DMS 273 (cell line): ENCODE results near the gene PCDHGC3.
A peak's percentile ranks its signal among the peaks of the same experiment; 100 is the strongest.

ENCODE experiments used
- DNase-seq: peaks from one replicate; lab custom pipeline; 2025; ENCODE audit not compliant: unreplicated experiment; lab: John Stamatoyannopoulos, UW

The PCDHGC3 gene

GRCh38 chr5:141484641-141485311 is 9.0 kb downstream of the PCDHGC3 start, which contains the start of gene PCDHGC4:
TSS of gene PCDHGC4 (plus strand) at chr5:141485030. CDS start at chr5:141485174, 144 bp downstream.
- no peak for DNase-seq

DNA sequence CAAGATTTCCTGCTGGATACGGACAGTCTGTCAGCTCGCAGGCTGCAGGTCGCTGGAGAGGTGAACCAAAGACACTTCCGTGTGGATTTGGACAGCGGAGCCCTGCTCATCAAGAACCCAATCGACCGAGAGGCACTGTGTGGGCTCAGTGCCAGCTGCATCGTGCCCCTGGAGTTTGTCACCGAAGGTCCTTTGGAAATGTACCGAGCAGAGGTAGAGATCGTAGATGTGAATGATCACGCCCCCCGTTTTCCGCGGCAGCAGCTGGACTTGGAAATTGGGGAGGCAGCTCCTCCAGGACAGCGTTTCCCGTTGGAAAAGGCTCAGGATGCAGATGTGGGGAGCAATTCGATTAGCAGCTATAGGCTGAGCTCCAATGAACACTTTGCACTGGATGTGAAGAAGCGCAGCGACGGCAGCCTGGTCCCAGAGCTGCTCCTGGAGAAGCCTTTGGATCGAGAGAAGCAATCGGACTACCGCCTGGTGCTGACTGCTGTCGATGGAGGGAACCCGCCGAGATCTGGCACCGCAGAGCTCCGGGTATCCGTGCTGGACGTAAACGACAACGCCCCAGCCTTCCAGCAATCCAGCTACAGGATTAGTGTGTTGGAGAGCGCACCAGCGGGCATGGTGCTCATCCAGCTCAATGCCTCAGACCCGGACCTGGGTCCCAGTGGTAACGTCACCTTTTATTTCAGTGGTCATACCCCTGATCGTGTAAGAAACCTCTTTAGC is 9.7 kb downstream of the PCDHGC3 start:
- DNase-seq: no peak

GRCh38 chr5:141486091-141486490 is 10.3 kb downstream of the PCDHGC3 start:
- DNase-seq: no peak

GRCh38 chr5:141487131-141487530 is 11.4 kb downstream of the PCDHGC3 start:
- DNase-seq: no peak

DNA sequence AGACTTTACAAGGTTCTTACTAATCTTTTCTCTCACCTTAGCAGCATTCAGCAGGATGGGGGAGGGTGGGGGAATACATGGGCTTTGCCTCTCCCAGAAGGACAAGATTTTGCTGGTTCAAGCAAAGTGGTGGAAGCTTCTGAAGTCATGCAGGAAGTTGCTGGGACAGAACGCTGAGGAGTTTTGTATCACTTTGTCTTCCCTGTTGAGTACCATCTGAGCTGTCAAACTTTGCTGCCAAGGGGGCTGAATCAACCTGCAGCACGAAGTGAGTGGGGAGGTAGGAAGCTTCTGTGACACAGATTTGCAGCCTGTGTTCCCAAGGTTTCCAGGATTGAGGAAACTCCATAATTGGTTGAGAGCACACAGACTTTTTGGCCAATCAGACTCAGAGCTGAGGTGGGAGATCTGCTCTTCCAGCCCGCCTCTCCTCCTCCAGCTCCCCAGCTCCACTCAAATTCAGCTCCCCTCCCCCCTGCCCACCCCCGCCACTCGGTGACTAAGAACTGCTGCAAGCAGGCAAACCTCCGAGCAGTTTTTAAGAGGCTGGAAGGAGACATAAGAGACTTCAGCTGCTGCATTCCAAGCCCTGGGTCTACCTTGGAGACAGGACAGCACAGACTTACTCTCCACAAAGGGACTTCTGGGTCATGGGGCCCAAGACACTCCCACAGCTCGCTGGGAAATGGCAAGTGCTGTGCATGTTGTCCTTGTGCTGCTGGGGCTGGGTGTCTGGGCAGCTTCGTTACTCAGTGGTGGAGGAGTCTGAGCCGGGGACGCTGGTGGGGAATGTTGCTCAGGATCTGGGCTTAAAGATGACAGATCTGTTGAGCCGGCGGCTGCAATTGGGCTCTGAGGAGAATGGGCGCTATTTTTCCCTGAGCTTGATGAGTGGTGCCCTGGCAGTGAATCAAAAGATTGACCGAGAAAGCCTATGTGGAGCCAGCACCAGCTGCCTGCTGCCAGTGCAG is 13.1 kb downstream of the PCDHGC3 start, which contains the start of gene PCDHGC5:
Gene PCDHGC5, plus strand, starts transcription at position 491 of the 971 bp plus-strand sequence. Its CDS starts 160 bp downstream, at position 651.
- peak; percentile 46 for DNase-seq

DNA sequence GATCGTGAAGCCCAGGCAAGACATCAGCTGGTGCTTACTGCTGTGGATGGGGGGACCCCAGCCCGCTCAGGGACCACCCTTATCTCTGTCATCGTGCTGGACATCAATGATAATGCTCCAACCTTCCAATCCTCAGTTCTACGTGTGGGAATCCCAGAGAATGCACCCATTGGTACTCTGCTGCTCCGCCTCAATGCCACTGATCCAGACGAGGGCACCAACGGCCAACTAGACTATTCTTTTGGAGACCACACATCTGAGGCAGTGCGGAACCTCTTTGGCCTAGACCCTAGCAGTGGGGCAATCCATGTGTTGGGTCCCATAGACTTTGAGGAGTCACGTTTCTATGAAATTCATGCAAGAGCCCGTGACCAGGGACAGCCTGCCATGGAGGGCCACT is 14.1 kb downstream of the PCDHGC3 start:
- DNase-seq: no peak

GRCh38 chr5:141490271-141490670 is 14.5 kb downstream of the PCDHGC3 start:
- DNase-seq: no peak

DNA sequence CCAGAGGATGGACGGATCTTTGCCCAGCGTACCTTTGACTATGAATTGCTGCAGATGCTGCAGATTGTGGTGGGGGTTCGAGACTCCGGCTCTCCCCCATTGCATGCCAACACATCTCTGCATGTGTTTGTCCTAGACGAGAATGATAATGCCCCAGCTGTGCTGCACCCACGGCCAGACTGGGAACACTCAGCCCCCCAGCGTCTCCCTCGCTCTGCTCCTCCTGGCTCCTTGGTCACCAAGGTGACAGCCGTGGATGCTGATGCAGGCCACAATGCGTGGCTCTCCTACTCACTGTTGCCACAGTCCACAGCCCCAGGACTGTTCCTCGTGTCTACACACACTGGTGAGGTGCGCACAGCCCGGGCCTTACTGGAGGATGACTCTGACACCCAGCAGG is 15.0 kb downstream of the PCDHGC3 start:
- DNase-seq: no peak

- DNase-seq: no peak
Observed at GRCh38 chr5:141491323-141492167, 15.8 kb downstream of the PCDHGC3 start.

DNA sequence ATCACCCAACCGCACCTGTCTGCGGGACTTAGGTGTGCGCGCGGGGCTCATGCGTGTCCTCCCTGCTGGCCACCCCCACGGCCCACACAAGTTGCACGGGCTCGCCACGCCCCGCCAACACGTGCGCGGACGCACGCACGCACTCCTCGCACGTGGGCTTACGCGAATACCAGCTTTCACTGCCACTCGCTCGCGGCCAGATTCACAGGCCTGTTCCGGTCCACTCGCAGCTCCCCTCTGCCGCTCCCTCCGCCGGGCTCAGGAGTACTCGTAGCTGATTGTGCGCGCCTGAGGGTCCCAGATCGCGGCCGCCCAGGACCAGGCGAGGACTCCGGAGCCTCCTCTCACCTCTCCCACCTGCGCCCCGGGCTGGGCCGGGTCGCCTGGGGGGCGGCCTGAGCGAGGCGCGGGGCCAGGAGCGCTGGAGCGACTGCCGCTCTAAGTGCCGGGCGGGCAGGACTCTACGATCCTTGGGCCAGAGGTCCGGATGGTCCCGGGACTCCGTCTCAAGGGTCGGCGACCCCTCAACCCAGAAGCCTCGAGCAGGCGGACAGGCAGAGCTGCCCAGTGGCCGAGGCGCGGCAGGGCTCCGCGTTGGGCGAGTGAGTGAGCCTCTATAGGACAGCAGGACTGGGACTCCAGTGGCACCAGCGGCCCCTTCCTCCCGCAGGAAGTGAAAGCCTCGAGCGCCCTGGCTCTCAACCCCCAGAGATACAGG is 16.6 kb downstream of the PCDHGC3 start:
- no peak for DNase-seq

DNA sequence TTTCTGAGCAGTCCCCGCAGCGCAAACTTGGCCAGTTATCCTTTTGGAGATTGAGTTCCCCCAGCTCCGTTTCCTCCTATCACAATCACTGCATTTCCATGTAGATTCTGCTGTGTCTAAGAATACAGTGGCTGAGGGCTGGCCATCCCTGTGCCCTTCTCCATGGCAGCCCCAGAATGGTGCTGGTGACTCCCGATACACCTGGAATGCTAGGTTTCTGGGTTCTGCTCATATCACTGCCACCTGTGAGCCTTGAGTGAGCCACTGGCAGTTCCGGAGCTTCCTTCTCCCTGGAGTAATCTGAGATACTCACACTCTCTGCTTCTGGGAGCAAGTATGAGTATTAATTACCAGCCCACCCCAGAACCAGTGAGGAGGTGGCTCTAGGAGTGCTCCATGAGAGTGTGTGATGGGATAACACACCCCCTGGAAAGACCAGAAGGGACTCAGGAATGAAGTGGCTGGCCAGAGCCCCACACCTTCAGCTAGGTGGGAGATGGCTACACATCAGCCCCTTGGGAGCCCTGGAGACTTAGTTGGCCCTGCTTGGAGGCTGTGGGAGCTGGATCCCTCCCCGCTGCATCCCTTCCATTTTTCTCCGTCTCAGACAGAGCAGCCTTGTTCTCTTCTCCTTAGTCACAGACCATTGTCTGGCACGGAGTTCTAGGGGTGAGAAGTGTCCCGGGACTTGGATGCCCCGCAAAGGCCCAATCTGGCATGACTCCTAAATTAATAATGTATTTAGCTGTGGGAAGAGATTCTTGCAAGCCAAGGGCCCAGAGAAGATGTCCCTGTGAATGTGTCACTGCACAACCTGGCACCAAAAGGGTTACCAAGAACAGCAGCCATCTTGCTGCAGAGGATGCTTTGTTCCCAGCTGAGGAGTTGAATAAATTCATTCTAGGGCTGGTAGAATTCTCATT is 18.0 kb downstream of the PCDHGC3 start:
- DNase-seq: no peak

- DNase-seq: no peak
Observed at GRCh38 chr5:141494761-141495452, 19.1 kb downstream of the PCDHGC3 start.

- DNase-seq: no peak
Observed at GRCh38 chr5:141495453-141495811, 19.7 kb downstream of the PCDHGC3 start.

GRCh38 chr5:141496038-141496437 is 20.3 kb downstream of the PCDHGC3 start:
- DNase-seq: peak; percentile 60

DNA sequence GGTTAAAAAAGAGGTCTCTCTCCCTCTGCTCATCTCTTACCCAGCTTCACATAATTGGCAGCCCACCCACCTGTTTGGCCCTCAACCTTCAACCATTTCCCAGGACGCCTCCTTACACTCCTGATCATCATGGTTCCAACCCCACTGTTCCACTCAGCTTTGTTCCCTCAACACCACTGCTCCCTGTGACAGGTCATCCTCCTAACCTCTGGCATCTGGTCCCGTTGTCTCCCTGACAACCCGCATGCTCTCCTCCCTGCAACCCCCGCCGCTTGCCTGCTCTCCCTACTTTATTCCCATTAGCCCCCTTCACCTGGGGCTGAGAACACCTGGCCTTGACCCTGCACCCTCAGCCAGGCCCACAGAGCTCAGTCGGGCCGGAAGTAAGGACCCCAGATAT is 26.0 kb downstream of the PCDHGC3 start:
- no peak for DNase-seq

DNA sequence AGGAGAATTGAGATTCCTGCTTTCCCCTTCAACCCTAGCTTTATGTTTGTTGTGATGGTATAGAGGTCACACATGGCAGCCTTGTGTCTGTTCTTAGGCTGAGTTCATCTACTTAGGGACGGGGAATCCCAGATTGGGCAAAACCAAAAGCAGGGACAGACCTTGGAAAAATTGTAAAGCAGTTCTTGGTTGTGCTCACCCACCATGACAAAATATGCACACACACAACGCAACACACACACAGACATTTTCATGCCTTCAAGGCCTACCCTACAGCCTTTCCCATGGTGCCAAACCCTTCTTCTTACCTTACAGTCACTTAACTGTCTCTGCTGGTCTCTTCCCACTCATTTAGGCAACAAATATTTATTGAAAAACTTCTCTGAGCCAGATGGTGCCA is 27.9 kb downstream of the PCDHGC3 start:
- DNase-seq: peak; percentile 21

DNA sequence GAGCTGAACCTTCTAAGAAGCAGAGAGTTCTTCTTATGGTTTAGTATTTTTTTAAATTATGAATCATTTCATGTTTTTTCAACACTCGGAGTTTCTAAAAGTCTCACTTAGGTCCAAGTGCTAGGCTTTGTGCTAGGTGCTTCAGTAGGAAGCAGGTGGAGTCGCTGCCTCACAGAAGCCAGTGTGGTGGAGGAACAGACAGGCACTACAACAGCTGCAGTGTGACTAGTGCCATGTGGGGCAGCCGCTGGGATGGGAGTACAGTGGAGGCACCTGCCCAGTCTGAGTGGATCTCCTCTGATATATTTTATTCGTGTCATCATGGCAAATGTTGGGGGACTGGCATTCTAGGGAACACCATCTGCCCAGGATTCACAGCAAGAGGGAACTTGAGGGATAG is 28.4 kb downstream of the PCDHGC3 start:
- DNase-seq: peak; percentile 39
